Thoracic aorta (tissue), 2 donors: ENCODE results near the gene TPO. TPM values are rescaled to one million over a fixed set of nuclear protein-coding genes. Genes with fewer than 3 reads are reported as not detected.

Experiments
- ATAC-seq: fragments of 150-250 bp; one replicate; pipeline ENCODE4 v1.8.0; 2017; ENCODE audit warnings: low read depth; ENCODE audit not compliant: insufficient number of reproducible peaks, low FRiP score
- DNase-seq: peaks from one replicate; pipeline ENCODE4 v3.0.0-alpha.2; 2020; ENCODE audit warnings: low spot score
- H3K27ac ChIP-seq, 2 donors: fragments of 200-600 bp; sonication (generic); 1 replicate in 1 of 2; 2 replicates in 1 of 2; pipeline ENCODE4 v1.5.1; 2016; ENCODE audit warnings: mild to moderate bottlenecking in 2 of 2, moderate library complexity in 2 of 2
- H3K27me3 ChIP-seq: fragments of 200-600 bp; sonication (generic); replicated peaks from 2 replicates; pipeline ENCODE4 v1.6.0; 2016; ENCODE audit warnings: mild to moderate bottlenecking; ENCODE audit not compliant: insufficient read depth
- H3K36me3 ChIP-seq: fragments of 200-600 bp; sonication (generic); one replicate; pipeline ENCODE4 v1.5.1; 2016
- H3K4me1 ChIP-seq, 2 donors: fragments of 200-600 bp; sonication (generic); 1 replicate in 1 of 2; 2 replicates in 1 of 2; pipeline versions ENCODE4 v1.5.1 to v1.6.0; 2016; ENCODE audit warnings: low read depth in 2 of 2, mild to moderate bottlenecking in 1 of 2; ENCODE audit not compliant: control insufficient read depth in 1 of 2
- H3K4me3 ChIP-seq: fragments of 200-600 bp; sonication (generic); 2 replicates; pipeline ENCODE4 v1.5.1; 2016; ENCODE audit warnings: mild to moderate bottlenecking
- H3K9me3 ChIP-seq: fragments of 200-600 bp; sonication (generic); 2 replicates; pipeline ENCODE4 v1.5.1; 2016
- CTCF ChIP-seq: fragments of 200-600 bp; sonication (generic); IDR thresholded peaks from one replicate; pipeline ENCODE4 v1.5.1; 2019; ENCODE audit warnings: antibody characterized with exemption
- total RNA-seq, 2 donors: library from RNA; depleted of rRNA; stranded (reverse); fragments of >200 nt; gene quantifications; one replicate each; pipeline versions ENCODE4 v1.1.0 to v1.2.3, GENCODE V29; 2016

Gene TPO
- total RNA-seq, 2 donors from 2014 or later = 8.1 to 24.1 TPM

GRCh38 chr2:1499033-1499795 lies 86.0 kb downstream of the TPO start:
- Histone ChIP-seq H3K36me3 (no peaks in the 10 kb centered on the region), H3K27ac (no peak overlapping the region), H3K4me3 (no peak overlapping the region), H3K9me3 (no peaks in the 10 kb centered on the region), H3K27me3 (no peaks in the 10 kb centered on the region), H3K4me1 (no peaks in the 10 kb centered on the region)
- no peak for TF ChIP-seq CTCF
- no peak for ATAC-seq
- no peak for DNase-seq

- no peak for TF ChIP-seq CTCF
- Histone ChIP-seq H3K27me3 (no peaks in the 10 kb centered on the region), H3K4me1 (no peaks in the 10 kb centered on the region), H3K27ac (no peak overlapping the region), H3K36me3 (no peaks in the 10 kb centered on the region), H3K9me3 (no peaks in the 10 kb centered on the region), H3K4me3 (no peak overlapping the region)
- DNase-seq = no peak
- ATAC-seq = no peak
These were observed 88.0 kb downstream of the TPO start for GRCh38 chr2:1501038-1501851.

DNA sequence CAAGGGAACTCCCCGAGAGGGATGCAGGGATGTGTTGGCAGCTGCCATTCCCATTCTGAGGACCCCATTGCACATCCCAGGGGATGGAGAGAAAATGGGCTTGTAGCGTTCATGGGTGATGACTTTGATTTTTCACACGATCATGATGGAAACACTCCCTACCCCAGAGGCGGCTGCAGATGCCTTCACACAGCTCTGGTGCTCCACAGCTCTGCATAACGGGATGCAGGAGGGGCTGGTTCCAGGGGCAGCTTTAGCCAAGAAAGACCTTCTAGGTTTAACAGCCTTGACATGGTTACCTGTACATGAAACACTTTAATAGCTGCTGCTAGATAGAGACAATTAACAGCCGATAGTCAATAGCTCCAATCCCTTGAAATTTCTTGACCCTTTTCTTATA lies 88.7 kb downstream of the TPO start:
- Histone ChIP-seq H3K4me1 (no peaks in the 10 kb centered on the region), H3K4me3 (no peak overlapping the region), H3K27me3 (no peaks in the 10 kb centered on the region), H3K9me3 (no peaks in the 10 kb centered on the region), H3K27ac (no peak overlapping the region), H3K36me3 (no peaks in the 10 kb centered on the region)
- DNase-seq (no peak), ATAC-seq (no peak)
- no peak for TF ChIP-seq CTCF

GRCh38 chr2:1502891-1503304 lies 89.6 kb downstream of the TPO start:
- Histone ChIP-seq H3K27ac (no peak overlapping the region), H3K36me3 (no peaks in the 10 kb centered on the region), H3K4me1 (no peaks in the 10 kb centered on the region), H3K4me3 (no peak overlapping the region), H3K27me3 (no peaks in the 10 kb centered on the region), H3K9me3 (no peaks in the 10 kb centered on the region)
- TF ChIP-seq CTCF = no peak
- ATAC-seq (no peak), DNase-seq (no peak)

- H3K27ac ChIP-seq = no peak overlapping the region
- ATAC-seq (no peak), DNase-seq (no peak)
- no peaks in the 10 kb centered on the region for H3K9me3 ChIP-seq
- TF ChIP-seq CTCF = no peak
- H3K4me3 ChIP-seq = no peak overlapping the region
- no peaks in the 10 kb centered on the region for H3K27me3 ChIP-seq
- H3K36me3 ChIP-seq = no peaks in the 10 kb centered on the region
- no peaks in the 10 kb centered on the region for H3K4me1 ChIP-seq
These were observed 90.4 kb downstream of the TPO start for GRCh38 chr2:1503471-1504310.
